ENCODE measurements around the gene GPR18. TPM values are rescaled to one million over a fixed set of nuclear protein-coding genes. Genes with fewer than 3 reads are reported as not detected.

The GPR18 gene
- total and polyA plus RNA-seq, 2 of the 13 experiments (the other 11 are each of a cell fraction or from before 2014, with no cell fraction given), result not detected

DNA sequence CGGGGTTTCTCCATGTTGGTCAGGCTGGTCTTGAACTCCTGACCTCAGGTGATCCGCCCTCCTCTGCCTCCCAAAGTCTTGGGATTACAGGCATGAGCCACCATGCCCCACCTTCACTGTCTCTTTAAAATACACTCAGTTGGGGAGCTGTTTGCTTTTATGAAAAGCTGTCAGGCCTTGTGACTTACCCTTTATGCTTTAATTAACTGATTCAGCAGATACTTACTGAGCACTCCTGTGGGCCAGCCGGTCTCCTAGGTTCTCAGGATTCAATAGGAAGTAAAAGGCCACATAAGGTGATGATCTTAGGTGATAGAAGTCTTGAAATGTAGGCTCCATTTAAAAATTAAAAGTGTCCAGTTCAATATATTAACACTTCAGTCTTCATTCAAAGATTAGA lies 50.0 kb downstream of the GPR18 start:
- WGBS (ENCODE audit: low lambda C conversion rate), result 93% methylated on average over 3 of the region's 3 CpGs
- H3K36me3 ChIP-seq (replicated peaks in 1 of 2; ENCODE audit: control insufficient read depth in 1 of 2, insufficient read depth in 2 of 2, low read length in 2 of 2), result peaks cover 7 to 22% of the 10 kb centered on the region in 2 experiments; a peak in 4 of 5 replicates

DNA sequence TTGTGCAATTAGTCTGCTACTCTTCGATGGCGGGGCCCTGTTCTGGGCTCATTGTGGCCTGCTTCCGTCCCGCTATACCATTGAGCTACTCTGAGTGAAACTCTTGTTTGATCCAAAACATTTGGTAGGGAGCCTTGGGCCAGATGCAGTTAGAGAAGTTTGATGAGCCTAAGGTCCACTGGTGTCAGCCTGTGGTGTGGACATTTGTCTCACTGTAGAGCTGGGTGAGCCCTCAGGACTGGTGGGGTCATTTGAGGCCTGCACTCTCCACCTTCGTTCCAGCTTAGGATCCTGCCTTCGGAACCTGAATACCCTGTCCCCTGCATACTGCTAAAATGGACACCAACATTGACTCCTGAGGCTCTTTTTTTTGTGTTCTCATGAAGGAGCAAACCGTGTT lies 50.7 kb downstream of the GPR18 start:
- intact Hi-C loops (cut with micrococcal nuclease; ENCODE audit: unreplicated experiment), result no loop called here
- TF ChIP-seq ZFP41 (CRISPR knock-in tag; IDR thresholded peaks at IDR 0.05; ENCODE audit: borderline replicate concordance), result no peak
- TF ChIP-seq SATB2 (CRISPR knock-in tag; IDR thresholded peaks at IDR 0.05), result no peak
- TF ChIP-seq, protein P1, sequence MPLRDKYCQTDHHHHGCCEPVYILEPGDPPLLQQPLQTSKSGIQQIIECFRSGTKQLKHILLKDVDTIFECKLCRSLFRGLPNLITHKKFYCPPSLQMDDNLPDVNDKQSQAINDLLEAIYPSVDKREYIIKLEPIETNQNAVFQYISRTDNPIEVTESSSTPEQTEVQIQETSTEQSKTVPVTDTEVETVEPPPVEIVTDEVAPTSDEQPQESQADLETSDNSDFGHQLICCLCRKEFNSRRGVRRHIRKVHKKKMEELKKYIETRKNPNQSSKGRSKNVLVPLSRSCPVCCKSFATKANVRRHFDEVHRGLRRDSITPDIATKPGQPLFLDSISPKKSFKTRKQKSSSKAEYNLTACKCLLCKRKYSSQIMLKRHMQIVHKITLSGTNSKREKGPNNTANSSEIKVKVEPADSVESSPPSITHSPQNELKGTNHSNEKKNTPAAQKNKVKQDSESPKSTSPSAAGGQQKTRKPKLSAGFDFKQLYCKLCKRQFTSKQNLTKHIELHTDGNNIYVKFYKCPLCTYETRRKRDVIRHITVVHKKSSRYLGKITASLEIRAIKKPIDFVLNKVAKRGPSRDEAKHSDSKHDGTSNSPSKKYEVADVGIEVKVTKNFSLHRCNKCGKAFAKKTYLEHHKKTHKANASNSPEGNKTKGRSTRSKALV (CRISPR knock-in tag; IDR thresholded peaks at IDR 0.05), result no peak
- TF ChIP-seq, protein P2, sequence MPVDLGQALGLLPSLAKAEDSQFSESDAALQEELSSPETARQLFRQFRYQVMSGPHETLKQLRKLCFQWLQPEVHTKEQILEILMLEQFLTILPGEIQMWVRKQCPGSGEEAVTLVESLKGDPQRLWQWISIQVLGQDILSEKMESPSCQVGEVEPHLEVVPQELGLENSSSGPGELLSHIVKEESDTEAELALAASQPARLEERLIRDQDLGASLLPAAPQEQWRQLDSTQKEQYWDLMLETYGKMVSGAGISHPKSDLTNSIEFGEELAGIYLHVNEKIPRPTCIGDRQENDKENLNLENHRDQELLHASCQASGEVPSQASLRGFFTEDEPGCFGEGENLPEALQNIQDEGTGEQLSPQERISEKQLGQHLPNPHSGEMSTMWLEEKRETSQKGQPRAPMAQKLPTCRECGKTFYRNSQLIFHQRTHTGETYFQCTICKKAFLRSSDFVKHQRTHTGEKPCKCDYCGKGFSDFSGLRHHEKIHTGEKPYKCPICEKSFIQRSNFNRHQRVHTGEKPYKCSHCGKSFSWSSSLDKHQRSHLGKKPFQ (CRISPR knock-in tag; IDR thresholded peaks at IDR 0.05; ENCODE audit: insufficient replicate concordance), result no peak
- TF ChIP-seq NRL (CRISPR knock-in tag; IDR thresholded peaks at IDR 0.05; ENCODE audit: borderline replicate concordance), result no peak
- no peak for TF ChIP-seq ZNF761 (CRISPR knock-in tag; conservative IDR thresholded peaks at IDR 0.05)
- no peak for TF ChIP-seq MIER2 (CRISPR knock-in tag; IDR thresholded peaks at IDR 0.05)
- TF ChIP-seq ZNF543 (CRISPR knock-in tag; IDR thresholded peaks at IDR 0.05), result no peak
- TF ChIP-seq ZNF20 (CRISPR knock-in tag; IDR thresholded peaks at IDR 0.05), result no peak

More for the DNA sequence above, 50.0 kb downstream of the GPR18 start:
- Histone ChIP-seq H3K4me1 (ENCODE audit: insufficient read depth, low read length) (peaks cover 12% of the 10 kb centered on the region), H3K79me2 (ENCODE audit: insufficient read depth, low read length) (peaks cover 87% of the 10 kb centered on the region), H3K27me3 (ENCODE audit: control insufficient read depth in 1 of 2, insufficient read depth in 2 of 2, low read length in 2 of 2) (no peaks in the 10 kb centered on the region), H3K9me3 (ENCODE audit: low read length) (no peaks in the 10 kb centered on the region), H3K4me2 (ENCODE audit: low read depth, low read length) (no peak overlapping the region), H3K4me3 (replicated peaks in 1 of 3; ENCODE audit: insufficient read depth in 1 of 3, low read depth in 2 of 3, low read length in 3 of 3) (no peak overlapping the region), H4K20me1 (ENCODE audit: insufficient read depth, low read length) (peaks cover 16% of the 10 kb centered on the region; the same call in 1 of the 2 replicates), H3K9ac (ENCODE audit: insufficient read depth, low read depth, low read length) (no peak overlapping the region), H3K27ac (ENCODE audit: extremely low read length, insufficient read depth, low read length) (no peak overlapping the region), H2AFZ (ENCODE audit: low read length) (no peak overlapping the region)
- intact Hi-C loops (cut with micrococcal nuclease; ENCODE audit: unreplicated experiment), result no loop called here
- POLR2A ChIA-PET, result no interaction called here
- in situ Hi-C loops (cut with HindIII; ENCODE audit: extremely low pct_ligation_motif_present, low pct_unique_long_range_greater_than_20kb), result no loop called here
- ATAC-seq (no peak), FAIRE-seq (no peak), DNase-seq (ENCODE audit: low spot score) (no peak)
- CTCF ChIA-PET (ENCODE audit: low intra/inter-chr PET ratio, low total read pairs), result no interaction called here
- BruUV-seq (replicated peaks), result no TSS peak
- no peak for TF ChIP-seq ZBTB8A (CRISPR knock-in tag; IDR thresholded peaks at IDR 0.05; ENCODE audit: borderline replicate concordance, low read depth)
- TF ChIP-seq DNMT1 (CRISPR knock-in tag; IDR thresholded peaks at IDR 0.05), result no peak
- no peak for TF ChIP-seq TBL1XR1 (IDR thresholded peaks at IDR 0.05; ENCODE audit: borderline replicate concordance, low read length, partially characterized antibody)
- TF ChIP-seq, protein P3, sequence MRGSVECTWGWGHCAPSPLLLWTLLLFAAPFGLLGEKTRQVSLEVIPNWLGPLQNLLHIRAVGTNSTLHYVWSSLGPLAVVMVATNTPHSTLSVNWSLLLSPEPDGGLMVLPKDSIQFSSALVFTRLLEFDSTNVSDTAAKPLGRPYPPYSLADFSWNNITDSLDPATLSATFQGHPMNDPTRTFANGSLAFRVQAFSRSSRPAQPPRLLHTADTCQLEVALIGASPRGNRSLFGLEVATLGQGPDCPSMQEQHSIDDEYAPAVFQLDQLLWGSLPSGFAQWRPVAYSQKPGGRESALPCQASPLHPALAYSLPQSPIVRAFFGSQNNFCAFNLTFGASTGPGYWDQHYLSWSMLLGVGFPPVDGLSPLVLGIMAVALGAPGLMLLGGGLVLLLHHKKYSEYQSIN (CRISPR knock-in tag; IDR thresholded peaks at IDR 0.05; ENCODE audit: borderline replicate concordance), result no peak
- no peak for TF ChIP-seq ZNF550 (CRISPR knock-in tag; IDR thresholded peaks at IDR 0.05; ENCODE audit: borderline replicate concordance)

More for the DNA sequence above, 50.7 kb downstream of the GPR18 start:
- Histone ChIP-seq H3K4me3 (replicated peaks in 1 of 3; ENCODE audit: insufficient read depth in 1 of 3, low read depth in 2 of 3, low read length in 3 of 3) (no peak overlapping the region), H3K27ac (ENCODE audit: extremely low read length, insufficient read depth, low read length) (no peak overlapping the region), H3K4me1 (ENCODE audit: insufficient read depth, low read length) (peaks cover 18% of the 10 kb centered on the region), H3K9ac (ENCODE audit: insufficient read depth, low read depth, low read length) (no peak overlapping the region), H4K20me1 (ENCODE audit: insufficient read depth, low read length) (peaks cover 16% of the 10 kb centered on the region; the same call in 1 of the 2 replicates), H3K4me2 (ENCODE audit: low read depth, low read length) (no peak overlapping the region), H3K79me2 (ENCODE audit: insufficient read depth, low read length) (peaks cover 86% of the 10 kb centered on the region), H2AFZ (ENCODE audit: low read length) (no peak overlapping the region), H3K36me3 (replicated peaks in 1 of 2; ENCODE audit: control insufficient read depth in 1 of 2, insufficient read depth in 2 of 2, low read length in 2 of 2) (peaks cover 7 to 21% of the 10 kb centered on the region in 2 experiments; a peak in 3 of 5 replicates), H3K27me3 (ENCODE audit: control insufficient read depth in 1 of 2, insufficient read depth in 2 of 2, low read length in 2 of 2) (no peaks in the 10 kb centered on the region), H3K9me3 (ENCODE audit: low read length) (no peaks in the 10 kb centered on the region)
- in situ Hi-C loops (cut with HindIII; ENCODE audit: extremely low pct_ligation_motif_present, low pct_unique_long_range_greater_than_20kb), result no loop called here
- CTCF ChIA-PET (ENCODE audit: low intra/inter-chr PET ratio, low total read pairs), result no interaction called here
- FAIRE-seq, result no peak
- WGBS (ENCODE audit: low lambda C conversion rate), result 97% methylated on average over 7 of the region's 7 CpGs
- POLR2A ChIA-PET, result no interaction called here
- ATAC-seq, result no peak
- DNase-seq (ENCODE audit: low spot score), result no peak
- BruUV-seq (replicated peaks), result no TSS peak
